GM21529 (cell line): Measurements from ENCODE around the gene FAM114A2.
A peak's percentile ranks its signal among the peaks of the same experiment; 100 is the strongest.
"Not testable (repeated sequence)": the region's sequence is repeated elsewhere in the genome, so short reads cannot be mapped to it uniquely, and the experiment has no call there.

Source experiments
- ATAC-seq: cut with Tn5 transposase; IDR thresholded peaks from one replicate; pipeline ENCODE4 v1.9.1; 2021; ENCODE audit not compliant: unreplicated experiment

Gene FAM114A2

GRCh38 chr5:154049636-154050035, 10.9 kb upstream of the FAM114A2 start:
- no peak for ATAC-seq

GRCh38 chr5:154047324-154047723, 8.6 kb upstream of the FAM114A2 start:
- peak; percentile 52 for ATAC-seq

GRCh38 chr5:154046486-154046885, 7.8 kb upstream of the FAM114A2 start:
- no peak for ATAC-seq

- ATAC-seq, result no peak
Observed at GRCh38 chr5:154044581-154044980, 5.9 kb upstream of the FAM114A2 start.

- no peak for ATAC-seq
Observed at GRCh38 chr5:154044099-154044498, 5.4 kb upstream of the FAM114A2 start.

GRCh38 chr5:154042766-154043165, 4.1 kb upstream of the FAM114A2 start:
- no peak for ATAC-seq

- ATAC-seq, result no peak
Observed at GRCh38 chr5:154039458-154039829, 734 bp upstream of the FAM114A2 start.

GRCh38 chr5:154038261-154038706, 426 bp downstream of the FAM114A2 start:
- peak; percentile 59 for ATAC-seq

- no peak for ATAC-seq
Observed at GRCh38 chr5:154034944-154035343, 3.8 kb downstream of the FAM114A2 start.

- no peak for ATAC-seq
Observed at GRCh38 chr5:154031937-154032489, 6.7 kb downstream of the FAM114A2 start.

GRCh38 chr5:154025951-154026350, 12.8 kb downstream of the FAM114A2 start:
- ATAC-seq, result no peak

- not testable (repeated sequence) for ATAC-seq
Observed at GRCh38 chr5:154018919-154019318, 19.8 kb downstream of the FAM114A2 start.

GRCh38 chr5:154015071-154015693, 23.5 kb downstream of the FAM114A2 start:
- ATAC-seq, result no peak

- no peak for ATAC-seq
Observed at GRCh38 chr5:154010660-154011059, 28.1 kb downstream of the FAM114A2 start.

- no peak for ATAC-seq
Observed at GRCh38 chr5:154005648-154006047, 33.1 kb downstream of the FAM114A2 start.

- ATAC-seq, result no peak
Observed at GRCh38 chr5:154002511-154003020, 36.1 kb downstream of the FAM114A2 start.

- no peak for ATAC-seq
Observed at GRCh38 chr5:154002093-154002492, 36.6 kb downstream of the FAM114A2 start.

GRCh38 chr5:154000703-154001102, 38.0 kb downstream of the FAM114A2 start:
- no peak for ATAC-seq

GRCh38 chr5:153999995-154000394, 38.7 kb downstream of the FAM114A2 start:
- no peak for ATAC-seq

- no peak for ATAC-seq
Observed at GRCh38 chr5:153998768-153999167, 39.9 kb downstream of the FAM114A2 start.

GRCh38 chr5:153998010-153998409, 40.7 kb downstream of the FAM114A2 start:
- ATAC-seq, result no peak

GRCh38 chr5:153991168-153991567, 47.5 kb downstream of the FAM114A2 start:
- ATAC-seq, result no peak

GRCh38 chr5:153988510-153988909, 50.2 kb downstream of the FAM114A2 start:
- no peak for ATAC-seq
